ENCODE results near the gene OR2T11.
"Not testable (repeated sequence)": the region's sequence is repeated elsewhere in the genome, so short reads cannot be mapped to it uniquely, and the experiment has no call there.

The OR2T11 gene

GRCh38 chr1:248618119-248618518 is 16.8 kb downstream of the OR2T11 start:
- DNase-seq, result no peak

GRCh38 chr1:248613742-248614141 is 21.1 kb downstream of the OR2T11 start:
- DNase-seq, result no peak

GRCh38 chr1:248611883-248612414 is 22.9 kb downstream of the OR2T11 start:
- no peak for DNase-seq

- no peak for DNase-seq
Observed at GRCh38 chr1:248610301-248610700, 24.6 kb downstream of the OR2T11 start.

- no peak for DNase-seq
Observed at GRCh38 chr1:248599396-248599795, 35.5 kb downstream of the OR2T11 start.

GRCh38 chr1:248597589-248597988 is 37.3 kb downstream of the OR2T11 start, which contains the start of gene OR2T10:
Gene OR2T10, minus strand, starts transcription at chr1:248597700. Its CDS starts 3,932 bp downstream, at chr1:248593768.
- DNase-seq, result no peak

- no peak for DNase-seq
Observed at GRCh38 chr1:248596615-248597014, 38.3 kb downstream of the OR2T11 start.

GRCh38 chr1:248593226-248593625 is 41.7 kb downstream of the OR2T11 start:
- no peak for DNase-seq

GRCh38 chr1:248592655-248593054 is 42.2 kb downstream of the OR2T11 start:
- no peak for DNase-seq

GRCh38 chr1:248590055-248590454 is 44.8 kb downstream of the OR2T11 start:
- DNase-seq, result no peak

- DNase-seq, result no peak
Observed at GRCh38 chr1:248589334-248589733, 45.6 kb downstream of the OR2T11 start.

GRCh38 chr1:248585266-248585665 is 49.6 kb downstream of the OR2T11 start:
- no peak for DNase-seq

GRCh38 chr1:248576260-248576980 is 58.5 kb downstream of the OR2T11 start:
- DNase-seq, result no peak

- not testable (repeated sequence) for DNase-seq
Observed at GRCh38 chr1:248574657-248575056, 60.2 kb downstream of the OR2T11 start, which contains the start of gene OR2T34. Gene OR2T34, minus strand, starts transcription at chr1:248574757. Its CDS starts 0 bp downstream, at chr1:248574757.

- not testable (repeated sequence) for DNase-seq
Observed at GRCh38 chr1:248573856-248574255, 61.0 kb downstream of the OR2T11 start.
